SK-N-SH treated with all-trans-retinoic acid at 6 μM for 48 hours (cell line): ENCODE results near the gene PIANP.

Experiments
- ARNTL ChIP-seq: fragments of 450-650 bp; formaldehyde crosslinking; IDR thresholded peaks from 2 replicates; pipeline ENCODE4 v1.5.0; 2020; ENCODE audit warnings: low read depth, mild to moderate bottlenecking, moderate library complexity, borderline replicate concordance
- CREB5 ChIP-seq: fragments of 250-450 bp; sonication (Bioruptor Pico); IDR thresholded peaks from 2 replicates; pipeline ENCODE4 v1.5.1; 2020; ENCODE audit warnings: low read depth, mild to moderate bottlenecking, moderate library complexity
- CSRNP3 ChIP-seq: fragments of 250-450 bp; sonication (Bioruptor Pico); IDR thresholded peaks from 2 replicates; pipeline ENCODE4 v1.5.1; 2021; ENCODE audit warnings: mild to moderate bottlenecking, moderate library complexity
- ESRRG ChIP-seq: fragments of 250-450 bp; sonication (Bioruptor Pico); IDR thresholded peaks from 2 replicates; pipeline ENCODE4 v1.6.1; 2021; ENCODE audit warnings: mild to moderate bottlenecking
- POU6F1 ChIP-seq: fragments of 250-450 bp; sonication (Bioruptor Pico); IDR thresholded peaks from 2 replicates; pipeline ENCODE4 v1.8.0; 2021; ENCODE audit warnings: low read depth, mild to moderate bottlenecking, moderate library complexity, borderline replicate concordance
- PPARA ChIP-seq: fragments of 250-450 bp; sonication (Bioruptor Pico); IDR thresholded peaks from 2 replicates; pipeline ENCODE4 v1.5.0; 2020; ENCODE audit warnings: mild to moderate bottlenecking, borderline replicate concordance
- ZFP3 ChIP-seq: fragments of 250-450 bp; sonication (Bioruptor Pico); IDR thresholded peaks from 2 replicates; pipeline ENCODE4 v1.5.0; 2020; ENCODE audit warnings: mild to moderate bottlenecking, moderate library complexity
- ZNF565 ChIP-seq: fragments of 450-650 bp; formaldehyde crosslinking; conservative IDR thresholded peaks from 2 replicates; pipeline ENCODE4 v1.5.0; 2020; ENCODE audit warnings: low read depth, mild to moderate bottlenecking, moderate library complexity
- ZNF8 ChIP-seq: fragments of 450-650 bp; formaldehyde crosslinking; IDR thresholded peaks from 2 replicates; pipeline ENCODE4 v1.5.0; 2020; ENCODE audit warnings: mild to moderate bottlenecking, moderate library complexity
- TF ChIP-seq, protein P1 (sequence below): fragments of 250-450 bp; sonication (Bioruptor Pico); IDR thresholded peaks from 2 replicates; pipeline ENCODE4 v1.8.0; 2020; ENCODE audit warnings: mild to moderate bottlenecking, moderate library complexity, borderline replicate concordance

DNA sequence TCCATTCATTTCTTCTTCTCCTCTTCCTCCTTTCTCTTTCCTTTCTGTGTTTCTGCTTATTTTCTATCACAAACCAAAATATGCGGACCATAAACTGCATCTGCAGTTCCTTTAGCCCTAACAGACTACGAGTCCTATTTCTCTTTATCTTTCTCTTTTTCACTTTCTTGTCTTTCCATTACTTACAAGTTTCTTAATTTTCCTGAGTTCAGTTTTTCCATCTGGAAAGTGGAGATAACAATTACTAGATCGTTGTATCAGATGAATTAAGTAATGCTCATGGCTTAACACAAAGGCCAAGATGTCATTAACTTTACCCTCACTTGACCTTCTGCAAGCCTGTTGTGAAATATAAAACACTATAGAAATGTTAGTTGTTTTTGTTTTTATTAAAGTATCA, 22.2 kb upstream of the PIANP start:
- TF ChIP-seq CSRNP3 (CRISPR knock-in tag) (no peak), ARNTL (CRISPR knock-in tag) (no peak), ZNF8 (CRISPR knock-in tag) (no peak), CREB5 (CRISPR knock-in tag) (no peak), ESRRG (CRISPR knock-in tag) (no peak), ZNF565 (CRISPR knock-in tag) (no peak), POU6F1 (CRISPR knock-in tag) (no peak), ZFP3 (no peak), PPARA (CRISPR knock-in tag) (no peak)
- TF ChIP-seq, protein P1, sequence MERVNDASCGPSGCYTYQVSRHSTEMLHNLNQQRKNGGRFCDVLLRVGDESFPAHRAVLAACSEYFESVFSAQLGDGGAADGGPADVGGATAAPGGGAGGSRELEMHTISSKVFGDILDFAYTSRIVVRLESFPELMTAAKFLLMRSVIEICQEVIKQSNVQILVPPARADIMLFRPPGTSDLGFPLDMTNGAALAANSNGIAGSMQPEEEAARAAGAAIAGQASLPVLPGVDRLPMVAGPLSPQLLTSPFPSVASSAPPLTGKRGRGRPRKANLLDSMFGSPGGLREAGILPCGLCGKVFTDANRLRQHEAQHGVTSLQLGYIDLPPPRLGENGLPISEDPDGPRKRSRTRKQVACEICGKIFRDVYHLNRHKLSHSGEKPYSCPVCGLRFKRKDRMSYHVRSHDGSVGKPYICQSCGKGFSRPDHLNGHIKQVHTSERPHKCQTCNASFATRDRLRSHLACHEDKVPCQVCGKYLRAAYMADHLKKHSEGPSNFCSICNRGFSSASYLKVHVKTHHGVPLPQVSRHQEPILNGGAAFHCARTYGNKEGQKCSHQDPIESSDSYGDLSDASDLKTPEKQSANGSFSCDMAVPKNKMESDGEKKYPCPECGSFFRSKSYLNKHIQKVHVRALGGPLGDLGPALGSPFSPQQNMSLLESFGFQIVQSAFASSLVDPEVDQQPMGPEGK (CRISPR knock-in tag), result no peak
